Posterior cingulate gyrus (tissue), 11 donors: ENCODE data around the gene ZNF846.

ENCODE experiments used
- DNase-seq, 10 donors: peaks; one replicate each; pipeline versions ENCODE4 v3.0.0 to v3.0.0-alpha.2; 2020 to 2021; ENCODE audit warnings: mixed read lengths in 3 of 10
- intact Hi-C: fragments of 100-400 bp; cut with DNase I; formaldehyde crosslinking; loops from one replicate; pipeline ENCODE4 v1.15.1; 2023

ZNF846 gene

DNA sequence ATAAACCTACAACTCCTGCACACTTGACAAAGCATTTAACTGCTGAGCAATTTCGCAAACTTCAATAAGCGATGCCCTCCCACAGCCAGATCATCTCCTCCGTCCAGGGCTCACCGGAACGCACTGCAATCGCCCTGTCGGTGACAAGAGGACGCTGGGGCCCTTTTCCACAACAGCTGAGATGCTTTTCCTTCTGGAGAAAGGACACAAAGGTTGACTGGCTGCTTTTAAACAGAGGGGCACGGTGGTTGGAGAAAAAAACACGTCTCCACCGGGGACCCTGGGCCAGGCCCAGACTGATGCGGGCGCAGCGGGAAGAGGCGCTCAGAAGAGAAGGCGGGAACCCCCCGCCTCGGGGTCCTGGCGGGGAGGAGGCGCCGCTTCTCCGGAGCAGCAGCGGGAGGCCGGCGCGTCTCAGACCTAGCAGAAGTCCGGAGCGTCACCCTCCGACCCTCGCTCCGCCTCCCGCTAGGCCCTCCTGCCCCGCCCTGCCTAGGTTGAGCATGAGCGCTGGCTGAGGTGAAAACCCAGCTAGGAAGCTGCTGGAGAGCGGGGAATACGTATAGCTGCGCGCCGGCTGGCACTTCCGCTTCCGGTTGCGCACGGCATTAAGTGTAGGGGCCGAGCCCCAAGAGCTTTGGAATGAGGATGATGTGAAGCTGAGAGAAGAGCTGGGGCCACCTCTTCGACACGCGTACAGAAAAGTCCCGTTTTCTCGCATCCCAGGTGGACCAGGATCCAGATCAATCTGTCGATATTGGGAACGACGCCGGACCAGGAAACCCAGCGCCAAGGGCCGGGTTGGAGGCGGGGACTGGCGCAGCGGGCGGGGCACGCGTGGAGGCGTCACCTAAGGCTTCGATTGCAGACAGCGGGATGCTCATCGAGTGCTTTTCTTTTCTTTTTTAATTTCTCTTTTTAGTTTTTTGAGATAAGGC is at the start of gene ZNF846:
Gene ZNF846, minus strand, starts transcription at position 564 of the 938 bp plus-strand sequence. CDS start 3,788 bp downstream, outside the sequence.
- intact Hi-C loops: no loop called here
- peak; percentile 87 to 99 (median 92) for DNase-seq

GRCh38 chr19:9818175-9818733 is 49.7 kb upstream of the ZNF846 start:
- no peak for DNase-seq

GRCh38 chr19:9811139-9811538 is 42.6 kb upstream of the ZNF846 start:
- intact Hi-C loops: no loop called here
- no peak for DNase-seq

More at GRCh38 chr19:9818175-9818733, 49.7 kb upstream of the ZNF846 start:
- intact Hi-C loops: no loop called here

DNA sequence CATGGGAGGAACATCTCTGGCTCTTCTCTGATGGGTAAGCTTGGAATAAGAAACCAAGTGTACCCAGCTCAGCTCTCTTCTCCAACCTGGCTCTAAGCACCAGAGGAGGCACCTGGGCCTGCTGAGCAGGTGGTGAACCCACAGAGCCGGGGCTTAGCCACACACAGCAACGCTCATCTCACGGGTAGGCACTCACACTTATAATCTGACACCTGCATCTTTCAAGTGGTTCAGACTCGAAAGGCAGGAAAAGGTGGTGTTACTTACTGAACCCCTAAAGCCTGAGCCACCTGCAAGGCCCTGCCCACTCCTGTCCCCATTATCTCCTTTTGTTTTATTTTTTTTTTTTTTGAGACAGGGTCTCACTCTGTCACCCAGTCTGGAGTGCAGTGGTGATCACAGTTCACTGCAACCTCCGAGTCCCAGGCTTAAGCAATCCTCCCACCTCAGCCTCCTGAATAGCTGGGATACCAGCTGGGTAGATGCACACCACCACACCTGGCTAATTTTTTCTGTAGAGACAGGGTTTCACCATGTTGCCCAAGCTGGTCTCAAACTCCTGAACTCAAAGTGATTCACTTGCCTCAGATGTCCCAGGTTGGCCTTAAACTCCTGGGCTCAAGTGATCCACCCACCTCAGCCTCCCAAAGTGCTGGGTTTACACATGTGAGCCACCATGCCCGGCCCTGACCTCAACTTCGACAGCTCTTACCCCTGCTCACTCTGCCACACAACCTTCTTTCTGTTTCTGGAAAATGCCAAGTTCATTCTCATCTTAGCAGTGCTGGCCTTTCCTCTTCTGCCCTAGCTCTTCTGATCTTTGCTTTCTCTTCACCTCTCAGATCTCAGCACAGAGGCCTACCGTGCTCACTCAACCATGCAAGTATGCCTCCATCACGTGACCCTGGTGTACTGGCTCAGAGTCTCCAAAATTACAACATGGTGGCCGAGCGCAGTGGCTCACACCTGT is 40.6 kb upstream of the ZNF846 start:
- DNase-seq: peak in 1 of 10 donors; percentile 35
- intact Hi-C loops: no loop called here

- intact Hi-C loops: no loop called here
Measured at GRCh38 chr19:9806803-9807202, 38.3 kb upstream of the ZNF846 start.

DNA sequence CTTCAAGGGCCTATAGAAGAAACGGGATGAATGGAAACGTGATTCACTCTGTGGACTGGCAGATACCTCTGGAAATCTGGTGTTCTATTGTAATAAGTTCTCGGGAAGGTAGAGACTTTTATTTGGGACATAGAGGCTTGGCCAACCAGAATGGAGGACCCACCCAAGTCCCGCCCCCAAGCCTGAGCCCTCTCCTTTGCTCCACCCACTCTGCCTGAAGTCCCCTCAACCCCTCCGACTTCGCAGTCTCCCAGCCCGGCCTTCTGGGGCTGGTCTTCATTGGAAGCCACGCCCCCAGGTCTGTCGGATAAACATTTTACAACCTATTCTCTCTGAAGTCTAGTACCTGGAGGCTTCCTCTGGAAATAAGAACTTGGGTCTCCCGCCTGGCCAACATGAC is 33.4 kb upstream of the ZNF846 start:
- intact Hi-C loops: no loop called here
- DNase-seq: peak in 1 of 10 donors; percentile 46

More at GRCh38 chr19:9806803-9807202, 38.3 kb upstream of the ZNF846 start:
- peak in 1 of 10 donors; percentile 21 for DNase-seq

GRCh38 chr19:9799162-9799561 is 30.6 kb upstream of the ZNF846 start:
- peak in 1 of 10 donors; percentile 5 for DNase-seq
- intact Hi-C loops: loop anchor here (5.0 to 10.0 kb wide), 4 partner anchors 364 to 664 kb away; partner anchors contain the start of gene ZNF266

- intact Hi-C loops: loop anchor here (5.0 to 10.0 kb wide), 4 partner anchors 363 to 663 kb away; partner anchors contain the start of gene ZNF266
- peak in 1 of 10 donors; percentile 4 for DNase-seq
Measured at GRCh38 chr19:9797871-9798270, 29.3 kb upstream of the ZNF846 start.

DNA sequence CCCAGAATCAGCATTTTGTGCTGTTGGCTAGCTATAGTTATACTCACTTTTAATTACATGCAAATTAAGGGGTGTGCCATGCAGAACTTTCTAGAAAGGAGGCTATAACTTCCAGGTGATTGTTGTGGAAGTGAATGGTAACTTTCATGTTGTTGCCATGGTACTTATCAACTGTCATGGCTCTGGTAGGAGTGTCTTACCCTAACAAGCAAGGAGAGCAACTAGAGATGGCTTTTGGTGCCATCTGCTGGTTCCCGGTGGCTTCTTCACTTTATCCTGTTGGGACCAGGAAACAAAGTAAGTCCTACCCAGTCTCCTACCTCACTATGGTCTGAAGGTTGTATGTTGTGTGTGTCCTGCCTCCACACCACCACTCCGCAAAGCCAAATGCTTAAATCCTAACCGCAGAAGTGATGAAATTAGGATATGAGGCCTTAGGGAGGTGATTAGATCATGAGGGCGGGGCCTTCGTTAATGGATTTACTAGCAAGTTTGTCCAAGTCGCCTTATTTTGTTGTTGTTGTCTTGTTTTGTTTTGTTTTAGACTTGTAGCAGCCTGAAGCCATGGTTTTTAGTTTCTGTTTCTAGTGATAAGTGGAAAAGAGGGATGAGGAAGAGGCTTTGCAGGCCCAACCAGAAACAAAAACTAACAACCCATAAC is 27.7 kb upstream of the ZNF846 start:
- DNase-seq: peak; percentile 55 to 97 (median 82)
- intact Hi-C loops: loop anchor here (5.0 to 10.0 kb wide), 4 partner anchors 361 to 661 kb away; partner anchors contain the start of gene ZNF266

GRCh38 chr19:9793071-9793591 is 24.6 kb upstream of the ZNF846 start:
- intact Hi-C loops: loop anchor here (10.0 kb wide), 3 partner anchors 358 to 658 kb away; partner anchors contain the start of gene ZNF266
- DNase-seq: peak in 6 of 10 donors; percentile 25 to 75 (median 38)

GRCh38 chr19:9792206-9793070 is 23.9 kb upstream of the ZNF846 start:
- intact Hi-C loops: loop anchor here (10.0 kb wide), 3 partner anchors 358 to 658 kb away; partner anchors contain the start of gene ZNF266
- peak; percentile 75 to 98 (median 86) for DNase-seq

DNA sequence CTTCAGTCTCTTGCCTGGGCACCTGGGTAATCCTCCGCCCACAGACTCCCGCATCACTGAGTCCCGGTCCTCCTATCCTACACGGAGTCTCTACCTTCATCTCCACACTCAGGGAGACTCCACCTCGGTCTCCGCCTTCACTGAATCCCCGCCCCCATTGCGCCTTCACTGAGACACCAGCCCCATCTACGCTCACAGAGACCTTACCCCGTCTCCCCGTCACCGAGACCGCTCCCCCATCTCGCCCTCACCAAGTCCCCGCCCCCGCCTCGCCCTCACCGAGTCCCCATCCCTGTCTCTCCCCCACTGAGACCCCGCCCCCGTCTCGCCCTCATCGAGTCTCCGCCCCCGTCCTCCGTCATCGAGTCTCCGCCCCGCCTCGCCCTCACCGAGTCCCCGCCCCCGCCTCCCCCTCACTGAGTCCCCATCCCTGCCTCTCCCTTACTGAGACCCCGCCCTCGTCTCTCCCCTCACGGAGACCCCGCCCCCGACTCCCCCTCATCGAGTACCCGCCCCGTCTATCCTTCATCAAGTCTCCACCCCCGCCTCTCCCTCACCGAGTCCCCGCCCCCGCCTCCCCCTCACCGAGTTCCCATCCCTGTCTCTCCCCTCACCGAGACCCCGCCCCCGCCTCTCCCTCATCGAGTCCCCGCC is 23.1 kb upstream of the ZNF846 start:
- peak; percentile 83 to 98 (median 92) for DNase-seq
- intact Hi-C loops: loop anchor here (10.0 kb wide), 3 partner anchors 357 to 657 kb away; partner anchors contain the start of gene ZNF266

DNA sequence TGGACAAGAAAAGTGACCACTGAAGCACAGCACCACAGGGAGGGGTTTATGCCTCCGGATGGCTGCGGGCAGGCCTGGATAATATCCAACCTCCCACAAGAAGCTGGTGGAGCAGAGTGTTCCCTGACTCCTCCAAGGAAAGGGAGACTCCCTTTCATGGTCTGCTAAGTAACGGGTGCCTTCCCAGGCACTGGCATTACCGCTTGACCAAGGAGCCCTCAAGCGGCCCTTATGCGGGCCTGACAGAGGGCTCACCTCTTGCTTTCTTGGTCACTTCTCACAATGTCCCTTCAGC is 22.5 kb upstream of the ZNF846 start:
- DNase-seq: peak in 1 of 10 donors; percentile 69
- intact Hi-C loops: loop anchor here (10.0 kb wide), 3 partner anchors 356 to 656 kb away; partner anchors contain the start of gene ZNF266

GRCh38 chr19:9789579-9789978 is 21.0 kb upstream of the ZNF846 start:
- intact Hi-C loops: loop anchor here (10.0 kb wide), 1 partner anchor 115 kb away; the partner anchor contains the start of gene ZNF562
- peak in 1 of 10 donors; percentile 0 for DNase-seq

DNA sequence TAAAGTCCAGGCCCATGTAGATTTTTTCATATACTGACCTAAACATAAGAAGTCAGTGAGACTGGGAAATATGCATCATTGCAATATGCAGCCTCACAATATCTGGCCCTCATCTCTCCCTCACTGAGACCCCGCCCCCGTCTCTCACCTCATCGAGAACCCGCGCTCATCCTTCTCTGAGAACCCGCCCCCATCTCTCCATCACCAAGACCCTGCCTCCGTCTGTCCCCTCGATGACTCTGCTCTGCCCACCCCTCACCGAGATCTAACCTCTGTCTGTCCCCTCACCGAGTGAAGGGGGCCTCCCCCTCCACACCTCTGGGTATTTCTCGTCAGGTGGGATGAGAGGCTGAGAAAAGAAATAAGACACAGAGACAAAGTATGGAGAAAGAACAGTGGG is 20.5 kb upstream of the ZNF846 start:
- intact Hi-C loops: loop anchor here (10.0 kb wide), 1 partner anchor 114 kb away; the partner anchor contains the start of gene ZNF562

DNA sequence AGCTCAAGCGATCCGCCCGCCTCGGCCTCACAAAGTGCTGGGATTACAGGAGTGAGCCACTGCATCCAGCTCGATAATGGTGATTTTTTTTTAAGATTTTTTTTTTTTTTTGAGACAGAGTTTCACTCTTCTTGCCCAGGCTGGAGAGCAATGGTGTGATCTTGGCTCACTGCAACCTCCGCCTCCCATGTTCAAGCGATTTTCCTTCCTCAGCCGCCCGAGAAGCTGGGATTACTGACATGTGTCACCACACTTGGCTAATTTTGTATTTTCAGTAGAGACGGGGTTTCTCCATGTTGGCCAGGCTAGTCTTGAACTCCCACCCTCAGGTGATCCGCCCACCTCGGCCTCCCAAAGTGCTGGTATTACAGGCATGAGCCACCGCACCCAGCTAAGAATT is 20.1 kb upstream of the ZNF846 start:
- DNase-seq: peak in 1 of 10 donors; percentile 22
- intact Hi-C loops: loop anchor here (10.0 kb wide), 1 partner anchor 114 kb away; the partner anchor contains the start of gene ZNF562

More for the DNA sequence above, 20.5 kb upstream of the ZNF846 start:
- DNase-seq: peak in 1 of 10 donors; percentile 66

DNA sequence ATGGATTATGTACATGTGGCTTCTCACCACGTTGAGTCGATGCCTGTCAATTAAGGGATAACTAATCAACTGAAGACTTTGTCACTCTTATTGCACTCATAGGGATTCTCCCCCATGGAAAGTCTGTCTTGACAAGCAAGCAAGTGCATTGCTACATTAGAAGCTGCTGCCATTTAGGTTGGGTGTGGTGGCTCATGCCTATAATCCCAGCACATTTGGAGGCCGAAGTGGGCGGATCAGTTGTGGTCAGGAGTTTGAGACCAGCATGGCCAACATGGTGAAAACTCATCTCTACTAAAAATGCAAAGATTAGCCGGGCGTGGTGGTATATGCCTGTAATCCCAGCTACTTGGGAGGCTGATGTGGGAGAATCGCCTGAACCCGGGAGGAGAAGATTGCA is 18.3 kb upstream of the ZNF846 start:
- peak in 1 of 10 donors; percentile 8 for DNase-seq
- intact Hi-C loops: loop anchor here (10.0 kb wide), 1 partner anchor 112 kb away; the partner anchor contains the start of gene ZNF562
